GM18526 (cell line): ENCODE results near the gene ECSIT.

Source experiments
- POLR2A ChIP-seq: IDR thresholded peaks from 3 replicates; pipeline ENCODE4 v1.6.1; 2011; ENCODE audit not compliant: insufficient read length; ENCODE audit errors: extremely low read depth

The ECSIT gene

DNA sequence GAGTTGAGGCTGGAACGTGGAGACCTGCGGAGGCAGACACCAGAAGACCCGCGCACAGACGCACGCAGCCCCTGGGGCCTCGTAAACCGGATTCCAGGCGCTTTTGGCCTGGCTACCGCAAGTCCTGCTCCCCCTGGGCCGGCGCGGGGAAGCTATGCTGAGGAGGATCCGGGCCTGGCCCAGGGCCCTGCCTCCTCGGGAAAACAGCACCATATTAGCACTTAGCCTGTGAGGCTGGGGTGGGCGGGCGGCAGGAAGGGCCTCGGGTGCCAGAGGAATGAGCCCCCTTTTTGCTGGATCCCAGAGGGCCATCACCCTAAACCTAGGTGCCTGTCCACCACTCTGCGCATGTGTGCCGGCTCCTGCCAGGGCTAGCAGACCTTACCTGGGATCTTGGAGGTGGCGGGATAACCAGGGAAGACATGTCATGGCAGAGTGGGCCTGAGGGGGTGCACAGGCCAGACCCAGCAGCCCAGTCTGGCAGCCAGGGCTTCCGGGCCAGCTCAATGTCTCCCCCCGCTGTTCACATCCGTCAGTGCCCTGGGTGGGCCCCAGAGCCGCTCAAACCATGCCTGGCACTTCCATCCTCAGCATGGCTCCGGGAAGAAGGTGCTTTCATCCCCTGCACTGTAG, 22.8 kb upstream of the ECSIT start:
- TF ChIP-seq POLR2A: no peak

DNA sequence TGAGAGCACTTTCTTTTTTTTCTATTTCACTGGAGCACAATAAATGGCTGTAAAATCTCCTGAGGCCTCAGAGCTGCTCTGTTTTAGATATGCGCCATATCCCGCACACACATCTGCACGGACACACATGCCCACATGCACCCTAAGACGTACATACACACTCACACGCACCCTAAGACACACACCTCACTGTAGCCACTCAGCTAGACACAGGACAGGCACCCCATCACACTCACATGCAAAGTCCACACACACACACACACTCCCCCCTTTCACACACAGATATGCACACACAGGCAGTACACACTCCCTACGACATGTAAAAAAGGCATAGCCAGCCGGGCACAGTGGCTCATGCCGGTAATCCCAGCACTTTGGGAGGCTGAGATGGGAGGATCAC, 21.3 kb upstream of the ECSIT start:
- no peak for TF ChIP-seq POLR2A

- no peak for TF ChIP-seq POLR2A
These were observed 20.5 kb upstream of the ECSIT start for GRCh38 chr19:11549386-11549953.

- no peak for TF ChIP-seq POLR2A
These were observed 19.2 kb upstream of the ECSIT start for GRCh38 chr19:11547929-11548700.

DNA sequence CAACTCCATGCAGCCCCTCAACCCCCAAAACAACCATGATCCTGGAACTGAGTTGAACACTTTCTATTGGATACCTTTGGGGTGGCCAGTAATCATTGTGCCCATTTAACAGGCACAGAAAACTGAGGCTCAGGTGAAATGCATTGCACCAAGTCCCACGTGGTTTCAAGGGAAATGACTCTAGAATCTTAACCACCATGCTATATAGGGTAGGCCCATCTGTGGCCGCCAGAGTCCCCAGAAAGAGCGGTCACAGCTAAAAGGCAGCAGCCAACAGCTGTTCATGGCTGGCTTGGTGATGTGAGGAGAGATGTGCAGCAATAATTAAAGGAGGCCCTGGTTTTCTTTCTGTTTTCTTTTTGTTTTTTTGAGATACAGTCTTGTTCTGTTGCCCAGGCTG, 12.3 kb upstream of the ECSIT start:
- TF ChIP-seq POLR2A: no peak

DNA sequence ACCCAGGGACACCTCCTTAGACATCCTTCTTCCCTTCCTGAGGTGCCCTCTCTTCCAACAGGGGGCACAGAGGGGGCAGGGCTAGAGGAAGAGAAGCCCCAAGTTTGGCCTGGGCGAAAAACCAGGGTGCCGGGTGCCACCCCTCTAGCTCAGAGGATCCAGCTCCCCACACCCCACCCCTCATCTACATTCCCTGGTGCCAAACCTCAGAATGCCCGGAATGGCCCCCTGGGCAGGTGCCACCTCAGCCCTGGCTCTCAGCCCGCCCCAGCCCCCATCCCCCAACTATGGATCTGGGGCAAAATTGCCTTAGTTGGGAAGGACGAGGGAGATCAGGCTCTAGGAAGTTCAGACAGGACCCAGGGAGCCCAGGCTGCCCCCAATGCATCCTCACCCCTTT, 11.7 kb upstream of the ECSIT start:
- TF ChIP-seq POLR2A: no peak

GRCh38 chr19:11539495-11540365, 10.8 kb upstream of the ECSIT start:
- no peak for TF ChIP-seq POLR2A

DNA sequence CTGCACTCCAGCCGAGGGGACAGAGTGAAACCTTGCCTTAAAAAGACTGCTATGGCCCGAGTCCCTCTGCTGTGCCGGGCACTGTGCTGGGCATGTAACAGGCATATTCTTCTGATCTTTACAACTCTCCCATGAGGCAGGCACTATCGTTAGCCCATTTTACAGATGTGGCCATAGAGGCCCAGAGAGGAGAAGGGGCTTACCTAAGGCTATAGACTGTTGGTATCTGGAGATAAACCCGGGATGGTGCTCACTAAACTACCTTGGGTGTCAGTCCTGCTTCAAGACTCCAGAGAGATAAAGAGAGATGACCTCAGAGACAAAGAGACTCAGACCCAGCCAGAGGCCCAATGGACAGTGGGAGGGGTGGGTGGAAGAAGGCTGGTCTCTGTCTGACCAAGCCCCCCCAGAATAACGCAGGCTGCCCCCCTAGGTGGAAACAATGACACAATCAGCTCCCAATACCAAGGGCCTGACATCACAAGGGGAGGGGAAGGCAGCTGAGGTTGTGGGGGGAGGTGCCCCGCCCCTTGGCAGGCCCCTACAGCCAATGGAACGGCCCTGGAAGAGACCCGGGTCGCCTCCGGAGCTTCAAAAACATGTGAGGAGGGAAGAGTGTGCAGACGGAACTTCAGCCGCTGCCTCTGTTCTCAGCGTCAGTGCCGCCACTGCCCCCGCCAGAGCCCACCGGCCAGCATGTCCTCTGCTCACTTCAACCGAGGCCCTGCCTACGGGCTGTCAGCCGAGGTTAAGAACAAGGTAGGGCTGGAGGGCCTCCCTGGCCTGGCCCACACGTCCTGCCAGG, 9.5 kb upstream of the ECSIT start, which contains the start of gene CNN1:
TSS of gene CNN1 (plus strand) at position 620 of the 805 bp plus-strand sequence. CDS start at position 697, 77 bp downstream.
- no peak for TF ChIP-seq POLR2A

- no peak for TF ChIP-seq POLR2A
These were observed 7.1 kb upstream of the ECSIT start for GRCh38 chr19:11535792-11536595.

GRCh38 chr19:11534948-11535347, 6.0 kb upstream of the ECSIT start:
- TF ChIP-seq POLR2A: no peak

DNA sequence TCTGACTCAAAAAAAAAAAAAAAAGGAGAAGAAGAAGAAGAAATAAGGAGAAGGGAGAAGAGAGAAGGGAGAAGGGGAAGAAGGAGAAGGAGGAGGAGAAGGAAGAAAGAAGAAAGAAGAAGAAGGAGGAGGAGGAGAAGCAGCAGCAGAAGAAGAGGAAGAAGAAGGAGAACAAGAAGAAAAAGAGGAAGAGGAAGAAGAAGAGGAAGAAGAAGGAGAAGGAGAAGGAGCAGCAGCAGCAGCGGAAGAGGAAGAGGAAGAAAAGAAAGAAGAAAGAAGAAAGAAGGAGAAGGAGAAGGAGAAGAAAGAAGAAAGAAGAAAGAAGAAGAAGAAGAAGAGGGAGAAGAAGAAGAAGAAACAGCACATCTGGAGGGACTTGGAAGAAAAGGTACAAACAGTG, 5.6 kb upstream of the ECSIT start:
- no peak for TF ChIP-seq POLR2A

GRCh38 chr19:11530432-11530831, 1.5 kb upstream of the ECSIT start:
- no peak for TF ChIP-seq POLR2A

DNA sequence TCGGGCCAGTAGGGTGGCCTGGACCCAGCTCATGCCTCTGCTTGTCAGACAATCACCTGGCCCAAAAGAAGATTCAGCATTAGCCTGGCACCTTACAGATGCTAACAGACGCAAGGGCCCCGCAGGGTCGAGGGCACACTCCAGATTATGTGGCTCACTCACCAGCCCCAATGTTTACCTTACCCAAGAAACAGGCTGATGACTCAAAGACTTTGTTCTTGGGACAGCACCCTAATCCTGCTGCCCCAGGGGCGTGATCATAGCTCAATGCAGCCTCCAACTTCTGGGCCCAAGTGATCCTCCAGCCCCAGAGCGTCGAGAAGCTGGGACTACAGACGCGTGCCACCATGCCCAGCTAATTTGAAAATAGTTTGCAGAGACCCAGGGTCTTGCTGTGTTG, 9.8 kb downstream of the ECSIT start:
- TF ChIP-seq POLR2A: no peak

- no peak for TF ChIP-seq POLR2A
These were observed 15.0 kb downstream of the ECSIT start for GRCh38 chr19:11513946-11514345.
